ENCODE results near the gene DNASE1L2.
"Not testable (repeated sequence)": the region's sequence is repeated elsewhere in the genome, so short reads cannot be mapped to it uniquely, and the experiment has no call there.

DNASE1L2 gene

DNA sequence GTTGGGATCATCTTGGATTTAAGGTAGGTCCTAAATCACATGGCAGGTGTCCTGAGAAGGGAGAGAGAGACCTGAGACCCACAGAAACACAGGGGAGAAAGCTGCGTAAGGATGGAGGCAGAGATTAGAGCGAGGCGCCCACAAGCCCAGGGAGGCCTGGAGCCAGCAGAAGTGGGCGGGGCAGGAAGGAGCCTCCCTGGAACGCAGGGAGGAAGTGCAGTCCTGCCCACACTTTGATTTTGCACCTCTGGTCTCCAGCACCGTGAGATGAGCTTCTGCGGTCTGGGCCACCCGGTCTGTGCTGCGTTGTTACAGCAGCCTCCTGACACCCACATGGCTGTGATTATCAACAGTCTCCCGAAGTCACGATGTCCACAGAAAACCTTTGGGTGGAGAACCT lies 6.4 kb downstream of the DNASE1L2 start:
- no peak for DNase-seq

DNA sequence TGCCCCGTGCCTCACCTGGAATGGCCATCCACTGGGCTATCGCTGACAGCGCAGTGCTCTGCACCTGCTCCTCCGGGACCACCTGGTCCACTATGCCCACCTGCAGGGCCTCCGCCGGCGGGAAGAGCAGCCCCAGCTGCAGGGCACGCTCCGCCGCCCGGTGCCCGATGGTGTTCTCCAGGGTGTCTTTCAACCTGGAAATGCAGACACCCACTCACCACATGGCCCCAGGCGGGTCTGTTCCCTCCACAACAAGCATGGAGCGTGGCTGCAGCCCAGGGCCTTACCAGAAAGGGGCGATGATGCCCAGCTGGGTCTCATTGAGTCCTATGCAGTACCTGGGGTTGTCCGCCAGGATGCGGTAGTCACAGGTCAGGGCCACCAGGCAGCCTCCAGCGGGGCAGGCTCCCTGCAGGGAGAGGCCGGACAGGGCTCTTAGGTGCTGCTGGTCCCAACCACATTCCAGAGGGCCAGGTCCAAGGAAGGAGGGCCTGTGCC lies 6.8 kb downstream of the DNASE1L2 start:
- DNase-seq = no peak

DNA sequence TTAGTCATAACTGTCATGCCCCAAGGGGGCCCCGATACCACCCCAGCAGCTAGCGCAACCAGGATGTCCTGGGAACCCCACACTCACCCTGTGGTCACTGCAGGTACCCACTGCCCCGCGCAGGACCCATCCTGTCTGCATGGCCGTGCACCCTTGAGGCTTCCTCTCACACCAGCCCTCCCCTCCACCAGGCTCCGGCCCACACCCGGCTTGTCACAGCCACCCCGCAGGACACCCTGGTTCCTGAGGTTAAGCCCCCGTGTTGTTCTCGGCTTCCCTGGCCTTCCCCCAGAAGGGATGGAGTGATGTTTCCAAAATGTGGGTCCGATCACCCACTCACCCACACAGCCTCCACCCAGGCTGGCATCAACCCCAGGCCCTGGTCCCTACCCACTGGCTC lies 7.5 kb downstream of the DNASE1L2 start:
- no peak for DNase-seq

DNA sequence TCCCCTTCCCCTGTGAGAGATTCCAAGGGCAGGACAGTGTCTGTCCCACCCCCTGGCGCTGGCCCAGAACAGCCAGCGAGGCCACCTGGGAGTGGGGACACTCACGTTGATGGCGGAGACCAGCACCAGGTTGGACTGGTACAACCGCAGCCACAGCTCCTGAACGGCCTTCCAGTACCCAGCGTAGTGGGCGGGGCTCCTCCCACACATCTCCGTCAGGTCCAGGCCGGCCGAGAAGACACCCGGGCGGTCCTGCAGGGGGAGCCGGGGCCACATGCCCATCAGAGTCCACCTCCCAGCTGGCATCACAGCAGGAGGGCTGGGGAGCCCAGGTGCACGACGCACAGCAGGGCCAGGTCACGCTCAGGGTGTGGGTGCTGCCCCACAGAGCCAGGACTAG lies 8.1 kb downstream of the DNASE1L2 start:
- no peak for DNase-seq

DNA sequence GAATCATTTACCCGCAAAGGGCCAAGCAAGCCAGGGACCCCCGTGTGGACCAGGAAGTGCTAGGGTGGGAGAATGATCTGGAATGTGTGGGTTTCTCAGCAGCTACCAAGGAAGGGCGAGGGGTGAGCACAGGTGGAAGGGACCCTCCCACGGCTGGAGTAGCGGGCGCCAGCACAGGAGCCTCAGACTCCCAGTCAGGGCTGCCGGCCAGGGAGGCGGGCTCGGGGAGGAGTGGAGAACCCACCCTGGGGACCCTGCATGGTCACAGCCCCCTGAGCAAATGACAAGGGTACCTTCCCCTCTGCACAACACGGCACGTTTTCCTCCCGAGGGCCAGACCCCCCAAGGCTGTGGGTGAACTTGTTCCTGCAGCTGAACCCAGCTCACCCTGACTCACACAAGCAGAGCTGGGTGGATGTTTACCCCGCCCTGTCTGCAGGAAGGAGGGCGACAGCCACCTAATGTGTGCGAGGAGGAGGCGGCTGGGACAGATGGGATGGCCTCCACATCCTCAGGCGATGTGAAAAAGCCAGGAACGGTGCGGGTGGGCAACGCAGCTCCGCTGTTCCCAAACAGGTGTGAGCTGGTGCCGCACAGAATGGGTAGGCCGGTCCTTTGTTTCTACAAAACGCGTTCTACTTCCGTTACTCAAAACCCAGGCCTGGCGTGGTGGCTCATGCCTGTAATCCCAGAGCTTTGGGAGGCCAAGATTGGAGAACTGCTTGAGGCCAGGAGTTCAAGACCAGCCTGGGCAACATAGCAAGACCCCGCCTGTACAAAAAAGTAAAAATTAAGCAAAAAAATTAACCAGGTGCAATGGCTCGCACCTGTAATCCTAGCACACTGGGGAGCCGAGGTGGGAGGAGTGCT lies 8.9 kb downstream of the DNASE1L2 start:
- no peak for DNase-seq

DNA sequence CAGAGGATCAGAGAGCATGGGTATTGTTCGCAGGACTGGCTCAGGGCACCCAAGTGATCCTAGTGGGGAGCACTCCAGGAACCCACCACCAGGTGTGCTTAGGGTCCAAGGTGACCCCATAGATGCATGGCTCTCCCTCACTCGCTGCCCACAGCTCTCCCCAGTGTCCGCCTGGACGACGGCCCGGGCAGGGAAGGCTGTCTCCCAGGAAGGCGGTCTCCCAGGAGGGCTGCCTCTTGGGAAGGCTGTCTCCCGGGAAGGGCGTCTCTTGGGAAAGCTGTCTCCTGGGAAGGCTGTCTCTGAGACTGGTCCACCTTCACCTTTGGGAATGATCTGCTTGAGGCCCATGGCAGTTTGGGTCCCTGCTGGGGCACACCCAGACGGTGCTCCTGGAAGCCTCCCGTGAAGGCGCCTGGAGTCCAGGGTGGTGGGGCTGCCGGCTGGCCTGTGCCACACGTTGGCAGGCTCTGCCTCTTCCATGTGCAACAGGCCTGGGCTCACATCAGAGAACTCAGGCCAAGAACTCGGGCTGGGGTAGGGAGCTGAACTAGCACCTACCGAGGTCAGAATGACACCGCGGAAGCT lies 10.1 kb downstream of the DNASE1L2 start:
- DNase-seq = no peak

DNA sequence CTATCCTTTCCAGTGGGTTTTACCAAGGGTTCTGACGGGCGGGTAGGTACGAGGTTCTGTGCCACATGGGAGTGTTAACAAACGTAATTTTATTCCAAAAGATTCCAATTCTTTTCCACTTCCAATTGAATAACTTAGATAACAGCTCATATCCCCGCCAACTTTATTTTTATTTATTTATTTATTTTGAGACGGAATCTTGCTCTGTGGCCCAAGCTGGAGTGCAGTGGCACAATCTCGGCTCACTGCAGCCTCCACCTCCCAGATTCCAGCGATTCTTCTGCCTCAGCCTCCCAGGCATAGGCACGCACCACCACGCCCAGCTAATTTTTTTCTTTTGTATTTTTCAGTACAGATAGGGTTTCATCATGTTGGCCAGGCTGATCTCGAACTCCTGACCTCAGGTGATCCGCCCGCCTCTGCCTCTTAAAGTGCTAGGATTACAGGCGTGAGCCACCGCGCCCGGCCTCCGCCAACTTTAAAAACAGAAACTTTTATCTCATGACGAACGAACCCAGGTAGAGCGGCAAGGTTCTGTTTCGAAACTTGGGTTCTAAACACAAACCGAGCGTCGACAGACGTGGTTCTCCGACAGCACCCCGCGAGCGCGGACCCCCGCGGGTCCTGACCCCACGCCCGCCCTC lies 14.5 kb downstream of the DNASE1L2 start:
- DNase-seq = peak; percentile 69

DNA sequence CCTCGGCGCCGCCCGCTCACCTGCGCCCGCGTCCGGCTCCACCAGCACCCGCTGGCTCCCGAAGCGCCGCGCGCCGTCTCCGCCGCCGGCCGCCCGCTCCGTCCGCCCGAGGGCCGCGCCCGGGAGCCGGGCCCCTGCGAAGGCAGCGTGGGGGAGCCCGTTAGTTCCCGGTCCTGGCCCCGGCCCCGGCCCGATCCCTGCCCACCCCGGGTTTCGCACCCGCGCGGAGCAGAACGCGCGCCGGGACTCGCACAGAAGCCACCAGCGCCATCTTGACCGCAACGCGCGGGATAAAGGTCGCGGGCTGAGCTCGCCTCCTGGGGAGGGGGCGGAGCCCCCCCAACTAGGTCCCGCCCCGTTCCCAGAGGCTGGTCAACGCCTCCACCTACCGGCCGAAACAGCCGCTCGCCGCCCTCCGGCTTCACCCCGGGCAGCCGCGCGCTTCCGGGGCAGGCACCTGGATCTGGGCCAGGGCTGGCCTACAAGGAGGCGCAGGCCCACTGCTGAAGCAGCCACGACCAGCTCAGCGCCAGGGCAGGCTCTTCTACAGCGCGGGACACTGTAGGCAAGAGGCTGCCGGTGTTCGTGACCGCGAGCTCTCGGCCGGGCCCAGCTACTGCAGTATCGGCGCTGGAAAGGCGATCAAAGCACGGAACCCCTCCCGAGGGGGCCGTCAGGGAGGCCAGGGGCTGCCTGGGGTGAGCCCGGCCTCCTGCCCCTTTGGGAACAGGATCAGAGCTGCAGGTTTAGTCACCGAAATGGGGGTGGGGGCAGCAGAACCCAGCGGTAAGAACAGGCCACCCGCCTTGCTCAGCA lies 15.3 kb downstream of the DNASE1L2 start, which contains the start of gene ECI1:
TSS of gene ECI1 (minus strand) at position 292 of the 816 bp plus-strand sequence. CDS start at position 271, 21 bp downstream.
- DNase-seq = peak; percentile 98

DNA sequence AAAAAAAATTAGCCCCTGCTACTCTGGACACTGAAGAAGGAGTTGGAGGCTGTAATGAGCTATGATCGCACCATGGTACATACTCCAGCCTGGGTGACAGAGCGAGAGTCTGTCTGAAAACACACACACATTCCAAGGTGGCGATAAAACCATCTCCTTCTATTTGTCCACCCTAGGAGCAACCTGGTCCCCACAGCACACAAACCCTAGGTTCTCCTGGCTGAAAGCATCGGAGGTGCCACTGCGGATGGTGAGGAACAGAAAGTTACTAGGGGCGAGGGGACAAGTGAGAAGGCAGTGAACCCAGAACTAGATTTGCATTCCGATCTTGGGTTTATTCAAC lies 16.5 kb downstream of the DNASE1L2 start:
- DNase-seq = no peak

DNA sequence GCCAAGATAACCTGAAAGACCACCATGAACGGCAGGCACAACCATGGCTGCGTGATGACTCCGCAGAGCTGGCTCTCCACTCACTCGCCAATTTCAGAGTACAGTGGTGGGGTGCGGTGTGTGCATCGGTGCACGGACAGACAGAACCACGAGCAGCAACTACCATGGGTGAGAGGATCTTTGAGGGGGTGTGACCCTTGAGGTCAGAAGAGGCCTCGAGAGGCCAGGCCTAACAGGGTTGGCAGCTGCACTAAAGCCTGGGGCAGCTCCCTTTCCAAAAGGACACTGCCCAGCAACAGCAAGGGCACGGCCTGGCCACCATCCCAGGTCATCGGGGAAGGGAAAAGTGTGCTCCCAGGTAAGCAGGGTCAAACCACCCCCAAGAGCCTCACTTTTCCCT lies 17.0 kb downstream of the DNASE1L2 start:
- DNase-seq = no peak

DNA sequence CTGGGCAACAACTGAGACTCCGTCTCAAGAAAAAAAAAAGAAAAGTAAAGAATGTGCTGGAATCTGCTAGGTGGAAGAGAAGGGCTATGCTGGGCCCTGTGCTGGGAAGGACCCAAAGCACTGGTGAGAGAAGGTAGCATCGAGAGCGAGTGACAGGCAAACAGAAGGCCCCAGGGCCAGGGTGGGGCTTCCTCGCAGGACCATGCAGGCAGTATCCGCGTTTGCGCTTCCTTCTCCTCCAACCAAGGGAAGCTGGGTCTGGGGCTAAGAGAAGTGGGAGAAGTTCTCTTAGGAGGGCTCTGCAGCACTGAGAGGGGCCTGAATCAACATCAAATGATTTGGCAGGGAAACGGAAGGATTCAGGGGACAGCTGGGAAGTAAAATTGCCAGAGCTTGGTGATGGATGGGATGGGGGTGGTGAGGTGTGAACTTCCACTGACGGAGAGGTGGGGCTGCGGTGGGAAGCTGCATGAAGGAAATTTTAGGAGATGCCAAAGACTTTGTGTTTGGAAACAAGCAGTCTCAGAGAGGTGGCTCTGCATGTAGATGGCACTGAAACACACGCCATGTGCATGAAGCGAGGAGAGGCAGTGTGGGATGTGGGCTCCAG lies 20.4 kb downstream of the DNASE1L2 start:
- DNase-seq = no peak

DNA sequence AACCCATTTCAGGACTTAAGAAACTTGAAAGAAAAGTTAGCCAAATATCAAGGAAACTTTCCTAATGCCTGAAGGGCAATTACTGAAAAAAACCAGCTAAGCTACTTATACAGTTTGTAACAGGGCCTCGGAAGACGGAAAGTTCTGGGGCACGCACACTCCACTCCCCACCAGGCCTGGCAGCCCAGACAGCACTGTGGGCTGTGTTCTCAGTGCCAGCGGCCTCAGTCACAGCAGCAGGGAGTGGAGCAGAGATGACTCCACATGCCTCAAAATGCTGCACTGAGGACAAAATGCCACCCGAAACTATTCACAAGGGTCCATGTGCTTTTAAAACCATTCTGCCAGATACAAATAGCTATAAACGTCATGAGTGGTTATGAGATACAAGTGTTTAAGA lies 21.5 kb downstream of the DNASE1L2 start:
- DNase-seq = no peak

DNA sequence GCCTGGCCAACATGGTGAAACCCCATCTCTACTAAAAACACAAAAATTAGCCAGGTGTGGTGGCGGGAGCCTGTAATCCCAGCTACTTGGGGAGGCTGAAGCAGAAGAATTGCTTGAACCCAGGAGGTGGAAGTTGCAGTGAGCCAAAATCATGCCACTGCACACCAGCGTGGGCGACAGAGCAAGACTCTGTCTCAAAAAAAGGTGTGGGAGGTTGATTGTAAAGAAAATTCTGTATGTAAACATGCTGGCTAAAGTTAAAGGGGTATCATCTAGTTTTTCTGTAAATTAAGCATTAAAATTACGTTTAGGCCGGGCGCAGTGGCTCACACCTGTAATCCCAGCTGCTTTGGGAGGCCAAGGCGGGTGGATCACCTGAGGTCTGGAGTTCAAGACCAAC lies 22.3 kb downstream of the DNASE1L2 start:
- DNase-seq = not testable (repeated sequence)

DNA sequence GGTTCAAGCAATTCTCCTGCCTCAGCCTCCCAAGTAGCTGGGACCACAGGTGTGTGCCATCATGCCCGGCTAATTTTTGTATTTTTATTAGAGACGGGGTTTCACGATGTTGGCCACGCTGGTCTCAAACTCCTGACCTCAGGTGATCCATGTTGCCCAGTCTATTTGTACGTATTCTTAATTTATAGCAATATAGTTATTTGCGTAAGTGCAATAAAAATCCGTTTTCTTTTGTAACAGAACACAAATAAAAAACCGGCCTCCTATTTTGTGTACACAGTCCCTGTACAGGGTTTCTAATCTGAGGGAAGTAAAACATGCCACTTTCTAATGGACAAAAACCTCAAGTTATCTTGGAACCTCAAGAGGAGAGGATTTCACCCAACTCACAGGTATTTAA lies 24.0 kb downstream of the DNASE1L2 start:
- DNase-seq = no peak

DNA sequence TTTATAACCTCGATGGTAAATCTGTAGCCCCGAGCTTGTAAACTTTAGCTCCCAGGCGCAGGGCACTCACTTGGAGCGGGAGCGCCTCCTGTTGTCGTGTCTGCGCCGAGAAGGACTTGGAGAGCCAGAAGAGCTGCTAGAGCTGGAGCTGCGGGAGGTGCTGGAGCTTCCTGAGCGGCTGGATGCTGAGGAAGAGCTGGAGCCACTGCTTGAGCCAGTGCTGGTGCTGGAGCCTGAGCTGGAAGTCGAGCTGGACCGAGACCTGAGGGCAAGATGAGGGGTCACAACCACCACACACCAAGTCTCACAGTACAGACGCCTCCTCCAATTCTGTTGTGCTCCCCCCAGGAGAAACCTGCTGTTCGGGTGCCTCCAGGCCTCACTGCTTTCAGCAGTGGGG lies 26.8 kb downstream of the DNASE1L2 start:
- not testable (repeated sequence) for DNase-seq

DNA sequence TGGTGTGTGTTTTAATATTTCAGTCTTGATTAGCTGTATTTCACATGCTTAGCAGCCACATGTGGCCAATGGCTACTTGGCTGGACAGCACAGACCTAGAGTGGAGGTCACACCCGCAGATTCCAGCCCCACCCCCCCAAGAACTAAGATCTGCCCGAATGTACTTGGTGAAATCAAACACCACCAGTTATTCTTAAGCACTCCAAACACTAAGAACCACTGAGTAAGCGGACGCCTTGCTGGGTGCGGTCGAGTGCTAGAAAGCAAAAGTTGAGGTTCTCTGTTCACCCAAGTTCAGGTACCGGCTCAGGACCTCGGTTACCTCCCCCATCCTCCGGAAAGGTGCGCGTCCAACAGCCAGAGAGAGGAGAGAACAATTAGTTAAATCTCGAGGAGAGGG lies 30.6 kb downstream of the DNASE1L2 start:
- peak; percentile 5 for DNase-seq

DNA sequence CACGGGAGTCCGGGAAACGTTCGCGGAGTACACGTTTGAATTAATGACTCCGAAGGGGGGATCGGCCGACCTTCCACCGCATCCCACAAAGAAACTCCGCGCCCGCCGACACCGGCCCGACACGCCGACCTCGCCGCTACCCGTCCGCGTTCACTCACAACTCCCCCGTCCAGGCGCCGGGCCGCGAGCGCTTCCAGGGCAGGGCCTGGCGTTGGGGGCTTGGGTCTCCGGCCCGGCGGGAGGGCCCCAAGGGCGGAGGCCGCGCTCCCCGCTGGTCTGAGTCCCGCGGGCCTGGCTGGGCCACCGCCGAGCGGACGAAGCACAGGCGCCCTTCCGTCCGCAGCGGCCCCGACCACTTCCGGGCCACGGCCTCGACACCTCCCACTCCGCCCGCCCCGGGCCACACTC lies 31.3 kb downstream of the DNASE1L2 start:
- DNase-seq = not testable (repeated sequence)

DNA sequence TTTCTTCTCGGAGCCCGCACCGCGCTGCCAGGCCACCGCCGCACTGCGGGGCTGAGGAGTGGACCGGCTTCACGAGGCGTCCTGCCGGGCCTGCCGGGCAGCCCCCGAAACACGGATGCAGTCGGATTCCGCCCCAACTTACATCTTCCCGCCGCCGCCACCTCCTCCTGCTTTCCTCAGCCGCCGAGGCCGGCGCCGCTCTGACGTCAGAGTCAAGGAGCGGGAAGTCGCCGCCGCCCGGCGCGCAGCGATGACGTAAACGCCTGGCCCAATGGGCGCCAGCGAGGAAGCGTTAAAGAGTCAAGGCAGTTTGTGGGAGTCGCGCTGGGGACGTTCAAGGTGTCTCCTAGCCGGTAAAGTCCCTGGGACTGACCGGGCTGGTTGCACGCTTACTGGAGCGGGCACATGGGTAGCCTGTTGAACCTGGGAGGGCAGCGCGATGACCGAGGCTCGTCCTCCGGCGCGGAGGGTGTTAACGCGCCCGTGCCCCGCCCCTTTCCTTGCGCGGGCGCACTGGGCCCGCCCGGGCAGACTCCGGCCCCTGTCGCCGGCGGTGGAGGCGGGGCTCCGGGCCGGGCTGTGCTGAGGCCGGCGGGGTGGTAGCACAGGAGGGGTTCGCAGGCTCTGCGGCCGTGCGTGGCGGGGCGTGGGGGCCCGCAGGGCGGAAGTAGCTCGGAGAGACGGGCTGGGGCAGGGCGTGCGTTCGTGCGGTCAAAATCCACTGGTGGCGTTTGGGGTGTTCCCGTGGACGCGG lies 31.8 kb downstream of the DNASE1L2 start, which contains the start of gene RNPS1:
TSS of gene RNPS1 (minus strand) at position 214 of the 754 bp plus-strand sequence. CDS start 3,483 bp downstream, outside the sequence.
- DNase-seq = peak; percentile 97

DNA sequence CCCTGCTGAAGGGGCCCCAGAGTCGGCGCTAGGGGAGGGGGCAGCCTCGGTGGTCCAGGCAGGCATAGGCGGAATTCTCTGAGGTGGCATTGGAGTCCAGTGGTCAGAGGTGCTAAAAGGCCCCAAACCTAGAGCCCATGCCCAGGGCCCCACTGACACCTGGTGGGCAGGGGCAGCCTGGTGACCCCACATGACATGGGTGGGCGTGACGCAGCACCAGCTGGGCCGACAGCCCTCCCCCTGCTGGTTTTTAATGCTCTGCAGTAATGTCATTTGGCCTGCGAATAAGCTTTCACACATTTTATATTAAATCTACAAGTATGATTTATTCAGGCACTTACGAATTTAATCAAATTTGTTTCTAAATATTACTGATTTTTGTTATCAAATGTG lies 33.8 kb downstream of the DNASE1L2 start:
- no peak for DNase-seq

DNA sequence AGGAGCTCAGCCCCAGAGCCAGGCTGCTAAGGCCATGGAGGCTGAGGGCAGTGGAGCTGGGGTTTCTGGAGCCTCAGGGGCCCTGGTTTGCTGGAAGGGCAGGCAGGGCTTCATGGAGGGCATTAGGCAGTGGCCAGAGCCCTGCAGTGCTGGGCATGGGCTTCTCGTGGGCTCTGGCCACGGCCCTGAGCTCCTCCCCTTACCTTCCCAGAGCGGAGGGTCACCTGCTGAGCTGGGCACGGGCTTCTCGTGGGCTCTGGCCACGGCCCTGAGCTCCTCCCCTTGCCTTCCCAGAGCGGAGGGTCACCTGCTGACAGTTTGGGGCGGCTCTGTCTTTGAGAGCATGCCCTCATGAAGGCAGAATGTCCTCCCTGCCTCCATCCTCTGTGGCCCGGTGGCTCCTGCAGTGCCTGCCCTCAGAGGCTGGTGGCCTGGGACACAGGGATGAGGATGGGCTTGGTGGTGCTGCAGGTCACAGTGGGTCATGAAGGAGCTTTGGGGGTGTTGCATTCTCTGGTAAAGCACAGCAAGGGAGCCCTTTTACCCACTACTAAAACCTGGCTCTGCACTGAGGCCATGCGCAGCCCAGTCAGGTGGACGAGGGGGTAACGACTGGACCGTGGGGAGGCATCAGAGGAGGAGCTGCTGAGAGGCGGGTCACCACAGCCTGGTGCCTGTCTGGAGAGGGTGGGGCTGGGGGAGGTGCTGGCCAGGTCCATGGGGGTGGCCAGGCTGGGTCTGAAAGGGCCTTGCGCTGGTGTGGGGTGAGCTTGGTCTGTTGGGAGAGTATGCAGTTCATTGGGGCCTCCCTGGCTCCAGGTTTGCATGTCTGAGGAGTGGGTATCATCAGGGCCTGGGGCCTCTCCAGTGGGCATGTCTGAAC lies 34.6 kb downstream of the DNASE1L2 start:
- no peak for DNase-seq

All from OCI-M1 (cell line).